B cell (primary cell): ENCODE results near the gene ADIPOR1.

Experiments
- CTCF ChIP-seq: fragments of 200-600 bp; IDR thresholded peaks from one replicate; pipeline ENCODE4 v1.8.0; 2022; ENCODE audit warnings: antibody characterized with exemption, mild to moderate bottlenecking
- EZH2 ChIP-seq: IDR thresholded peaks from 2 replicates; pipeline ENCODE4 v1.6.1; 2012; ENCODE audit warnings: borderline replicate concordance, low read depth, mild to moderate bottlenecking, moderate library complexity, low read length; ENCODE audit not compliant: insufficient read depth, poor library complexity, severe bottlenecking

GRCh38 chr1:202958544-202959275, 598 bp upstream of the ADIPOR1 start:
- TF ChIP-seq CTCF, result no peak
- TF ChIP-seq EZH2, result no peak
